H1 (cell line): ENCODE data around the gene OSBPL9.

Source experiments
- CREB1 ChIP-seq: IDR thresholded peaks from 2 replicates; pipeline ENCODE4 v1.6.1; 2012; ENCODE audit warnings: inconsistent platforms
- KDM1A ChIP-seq: fragments of 200-600, 300-600 bp; sonication (generic); IDR thresholded peaks from 2 replicates; pipeline ENCODE4 v1.7.1; 2016; ENCODE audit warnings: mild to moderate bottlenecking, low read length, borderline replicate concordance
- NRF1 ChIP-seq: IDR thresholded peaks from 2 replicates; pipeline ENCODE4 v1.6.1; 2011; ENCODE audit warnings: mild to moderate bottlenecking, low read depth, low read length, improper control_type of control experiment
- RBBP5 ChIP-seq: IDR thresholded peaks from 2 replicates; pipeline ENCODE4 v1.7.1; 2012; ENCODE audit warnings: low read depth, mild to moderate bottlenecking, inconsistent platforms, low read length, moderate library complexity, borderline replicate concordance
- TEAD4 ChIP-seq: IDR thresholded peaks from 2 replicates; pipeline ENCODE4 v1.6.1; 2012; ENCODE audit warnings: low read depth, low read length, inconsistent platforms, mixed read lengths
- TF ChIP-seq, protein P1 (sequence below), 3 experiments: IDR thresholded peaks; 1 replicate in 2 of 3; 2 replicates in 1 of 3; pipeline versions ENCODE4 v1.5.1 to v1.6.1; 2011; ENCODE audit warnings: low read length in 3 of 3, mild to moderate bottlenecking in 3 of 3, inconsistent platforms in 2 of 3, low read depth in 1 of 3, moderate library complexity in 1 of 3; ENCODE audit not compliant: insufficient read depth in 1 of 3; ENCODE audit errors: control extremely low read depth in 1 of 3
- TF ChIP-seq, protein P2 (sequence below): IDR thresholded peaks from 2 replicates; pipeline ENCODE4 v1.6.1; 2011; ENCODE audit warnings: low read length, improper control_type of control experiment

DNA sequence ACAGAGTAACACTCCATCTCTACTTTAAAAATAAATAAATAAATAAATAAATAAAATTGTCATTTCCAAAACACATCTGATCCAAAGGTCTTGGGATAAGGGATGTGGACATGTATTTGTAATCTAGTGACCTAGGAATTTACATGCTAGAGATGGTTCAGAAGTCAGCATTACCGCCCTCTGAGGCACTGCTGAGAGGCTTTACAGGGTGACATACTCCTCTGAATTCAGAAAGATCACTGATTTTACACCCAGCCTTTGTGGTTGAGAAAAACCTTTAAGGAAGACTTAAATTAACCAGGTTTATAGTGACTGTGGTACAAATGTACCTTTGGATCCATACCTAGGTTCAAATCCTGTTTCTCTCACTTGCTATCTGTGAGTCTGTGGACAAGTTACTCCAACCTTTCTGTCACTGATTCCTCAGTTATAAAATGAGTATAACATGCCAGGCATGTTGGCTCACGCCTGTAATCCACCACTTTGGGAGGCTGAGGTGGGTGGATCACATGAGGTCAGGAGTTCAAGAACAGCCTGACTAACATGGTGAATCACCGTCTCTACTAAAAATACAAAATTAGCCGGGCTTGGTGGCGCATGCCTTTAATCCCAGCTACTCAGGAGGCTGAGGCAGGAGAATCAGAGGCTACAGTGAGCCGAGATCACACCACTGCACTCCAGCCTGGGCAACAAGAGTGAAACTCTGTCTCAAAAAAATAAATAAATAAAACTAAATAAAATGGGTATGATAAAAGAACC lies 20.1 kb downstream of the OSBPL9 start:
- TF ChIP-seq, protein P1, sequence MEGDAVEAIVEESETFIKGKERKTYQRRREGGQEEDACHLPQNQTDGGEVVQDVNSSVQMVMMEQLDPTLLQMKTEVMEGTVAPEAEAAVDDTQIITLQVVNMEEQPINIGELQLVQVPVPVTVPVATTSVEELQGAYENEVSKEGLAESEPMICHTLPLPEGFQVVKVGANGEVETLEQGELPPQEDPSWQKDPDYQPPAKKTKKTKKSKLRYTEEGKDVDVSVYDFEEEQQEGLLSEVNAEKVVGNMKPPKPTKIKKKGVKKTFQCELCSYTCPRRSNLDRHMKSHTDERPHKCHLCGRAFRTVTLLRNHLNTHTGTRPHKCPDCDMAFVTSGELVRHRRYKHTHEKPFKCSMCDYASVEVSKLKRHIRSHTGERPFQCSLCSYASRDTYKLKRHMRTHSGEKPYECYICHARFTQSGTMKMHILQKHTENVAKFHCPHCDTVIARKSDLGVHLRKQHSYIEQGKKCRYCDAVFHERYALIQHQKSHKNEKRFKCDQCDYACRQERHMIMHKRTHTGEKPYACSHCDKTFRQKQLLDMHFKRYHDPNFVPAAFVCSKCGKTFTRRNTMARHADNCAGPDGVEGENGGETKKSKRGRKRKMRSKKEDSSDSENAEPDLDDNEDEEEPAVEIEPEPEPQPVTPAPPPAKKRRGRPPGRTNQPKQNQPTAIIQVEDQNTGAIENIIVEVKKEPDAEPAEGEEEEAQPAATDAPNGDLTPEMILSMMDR (IDR thresholded peaks at IDR 0.05; ENCODE audit: control extremely low read depth in 1 of 3, insufficient read depth in 1 of 3, low read depth in 1 of 3, low read length in 3 of 3): no peak
- TF ChIP-seq TEAD4 (no peak), RBBP5 (no peak), KDM1A (no peak), CREB1 (no peak), NRF1 (no peak)
- TF ChIP-seq, protein P2, sequence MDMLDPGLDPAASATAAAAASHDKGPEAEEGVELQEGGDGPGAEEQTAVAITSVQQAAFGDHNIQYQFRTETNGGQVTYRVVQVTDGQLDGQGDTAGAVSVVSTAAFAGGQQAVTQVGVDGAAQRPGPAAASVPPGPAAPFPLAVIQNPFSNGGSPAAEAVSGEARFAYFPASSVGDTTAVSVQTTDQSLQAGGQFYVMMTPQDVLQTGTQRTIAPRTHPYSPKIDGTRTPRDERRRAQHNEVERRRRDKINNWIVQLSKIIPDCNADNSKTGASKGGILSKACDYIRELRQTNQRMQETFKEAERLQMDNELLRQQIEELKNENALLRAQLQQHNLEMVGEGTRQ: no peak
